H9 (cell line): ENCODE data around the gene LRTM2. TPM values are rescaled to one million over a fixed set of nuclear protein-coding genes. Genes with fewer than 3 reads are reported as not detected.
A peak's percentile ranks its signal among the peaks of the same experiment; 100 is the strongest.

Source experiments
- DNase-seq: peaks from one replicate; pipeline ENCODE4 v3.0.0-alpha.2; 2017
- H2AFZ ChIP-seq: one replicate; pipeline ENCODE4 v1.6.1; 2013; ENCODE audit warnings: mild to moderate bottlenecking, low read length, control low read depth, moderate library complexity
- H2AK5ac ChIP-seq: 2 replicates; pipeline ENCODE4 v1.6.1; 2013; ENCODE audit warnings: low read length, control low read depth, mixed read lengths; ENCODE audit not compliant: insufficient read length
- H2BK120ac ChIP-seq: one replicate; pipeline ENCODE4 v1.6.1; 2013; ENCODE audit warnings: low read depth, mild to moderate bottlenecking, low read length, control low read depth, inconsistent platforms; ENCODE audit not compliant: poor library complexity, severe bottlenecking
- H2BK12ac ChIP-seq: 2 replicates; pipeline ENCODE4 v1.6.1; 2013; ENCODE audit warnings: low read length, control low read depth, mixed read lengths, low read depth; ENCODE audit not compliant: insufficient read length
- H2BK15ac ChIP-seq: 2 replicates; pipeline ENCODE4 v1.6.1; 2013; ENCODE audit warnings: low read depth, low read length, control low read depth
- H2BK20ac ChIP-seq: one replicate; pipeline ENCODE4 v1.6.1; 2013; ENCODE audit warnings: low read depth, mild to moderate bottlenecking, low read length, control low read depth, inconsistent platforms; ENCODE audit not compliant: poor library complexity, severe bottlenecking
- H2BK5ac ChIP-seq: 2 replicates; pipeline ENCODE4 v1.6.1; 2013; ENCODE audit warnings: low read length, control low read depth, mixed read lengths; ENCODE audit not compliant: insufficient read length
- H3K14ac ChIP-seq: 2 replicates; pipeline ENCODE4 v1.6.1; 2013; ENCODE audit warnings: low read length, control low read depth; ENCODE audit not compliant: insufficient read depth
- H3K18ac ChIP-seq: 2 replicates; pipeline ENCODE4 v1.6.1; 2013; ENCODE audit warnings: low read depth, mild to moderate bottlenecking, mixed read lengths, low read length, control low read depth; ENCODE audit not compliant: insufficient read length
- H3K23ac ChIP-seq: 2 replicates; pipeline ENCODE4 v1.6.1; 2013; ENCODE audit warnings: low read length, control low read depth, mixed read lengths, low read depth; ENCODE audit not compliant: insufficient read length
- H3K23me2 ChIP-seq: 2 replicates; pipeline ENCODE4 v1.6.1; 2013; ENCODE audit warnings: low read depth, mild to moderate bottlenecking, mixed read lengths, low read length, control low read depth; ENCODE audit not compliant: insufficient read length, poor library complexity, severe bottlenecking
- H3K27ac ChIP-seq: 2 replicates; pipeline ENCODE4 v1.5.1; 2013; ENCODE audit warnings: low read length, control low read depth, mixed read lengths, low read depth; ENCODE audit not compliant: insufficient read length
- H3K27me3 ChIP-seq: 2 replicates; pipeline ENCODE4 v1.6.1; 2013; ENCODE audit warnings: low read length, control low read depth, inconsistent platforms; ENCODE audit not compliant: insufficient read depth
- H3K4ac ChIP-seq: 2 replicates; pipeline ENCODE4 v1.6.1; 2013; ENCODE audit warnings: low read depth, mild to moderate bottlenecking, control low read depth, inconsistent platforms, low read length, moderate library complexity
- H3K4me1 ChIP-seq: 2 replicates; pipeline ENCODE4 v1.6.1; 2013; ENCODE audit warnings: low read length, control low read depth, inconsistent platforms; ENCODE audit not compliant: insufficient read depth
- H3K4me2 ChIP-seq: 2 replicates; pipeline ENCODE4 v1.6.1; 2013; ENCODE audit warnings: low read length, control low read depth, mixed read lengths; ENCODE audit not compliant: insufficient read length, insufficient read depth
- H3K56ac ChIP-seq: 2 replicates; pipeline ENCODE4 v1.6.1; 2013; ENCODE audit warnings: low read depth, mild to moderate bottlenecking, mixed read lengths, low read length, control low read depth; ENCODE audit not compliant: insufficient read length
- H3K79me1 ChIP-seq: 2 replicates; pipeline ENCODE4 v1.6.1; 2013; ENCODE audit warnings: low read depth, mild to moderate bottlenecking, moderate library complexity, low read length, control low read depth, inconsistent platforms; ENCODE audit not compliant: insufficient read depth, poor library complexity, severe bottlenecking
- H3K79me2 ChIP-seq: 2 replicates; pipeline ENCODE4 v1.6.1; 2013; ENCODE audit warnings: low read length, control low read depth, inconsistent platforms; ENCODE audit not compliant: insufficient read depth
- H3K9ac ChIP-seq: 2 replicates; pipeline ENCODE4 v1.6.1; 2013; ENCODE audit warnings: low read length, control low read depth, mixed read lengths; ENCODE audit not compliant: insufficient read length; ENCODE audit errors: extremely low read depth
- H3K9me3 ChIP-seq: one replicate; pipeline ENCODE4 v1.6.1; 2013; ENCODE audit warnings: low read depth, low read length, inconsistent platforms; ENCODE audit not compliant: control insufficient read depth
- H3T11ph ChIP-seq: one replicate; pipeline ENCODE4 v1.6.1; 2013; ENCODE audit warnings: mild to moderate bottlenecking, low read length, control low read depth, inconsistent platforms
- H4K20me1 ChIP-seq: one replicate; pipeline ENCODE4 v1.6.1; 2013; ENCODE audit not compliant: control insufficient read depth, insufficient read length, insufficient read depth
- H4K5ac ChIP-seq: 2 replicates; pipeline ENCODE4 v1.6.1; 2013; ENCODE audit warnings: low read depth, mild to moderate bottlenecking, mixed read lengths, low read length, control low read depth; ENCODE audit not compliant: insufficient read length
- H4K8ac ChIP-seq: replicated peaks from 2 replicates; pipeline ENCODE4 v1.6.1; 2013; ENCODE audit warnings: low read length, control low read depth, mixed read lengths, low read depth; ENCODE audit not compliant: insufficient read length
- H4K91ac ChIP-seq: 2 replicates; pipeline ENCODE4 v1.6.1; 2013; ENCODE audit warnings: low read depth, mild to moderate bottlenecking, moderate library complexity, mixed read lengths, low read length, control low read depth; ENCODE audit not compliant: insufficient read length
- H3K27ac Mint-ChIP-seq, 3 experiments: 2 replicates in 2 of 3; 3 replicates in 1 of 3; pipeline ENCODE4 v1.8.0; 2020 to 2021; ENCODE audit warnings: mixed read lengths in 3 of 3, mild to moderate bottlenecking in 1 of 3, moderate library complexity in 1 of 3
- H3K27me3 Mint-ChIP-seq: 2 replicates; pipeline ENCODE4 v1.8.0; 2021; ENCODE audit warnings: low read depth, mild to moderate bottlenecking, moderate library complexity, mixed read lengths
- H3K36me3 Mint-ChIP-seq, 3 experiments: 2 replicates in 2 of 3; 3 replicates in 1 of 3; pipeline ENCODE4 v1.8.0; 2020 to 2021; ENCODE audit warnings: low read depth in 3 of 3, mixed read lengths in 3 of 3; ENCODE audit not compliant: insufficient read depth in 1 of 3
- H3K4me1 Mint-ChIP-seq, 2 experiments: 2 replicates each; pipeline ENCODE4 v1.8.0; 2020; ENCODE audit warnings: mixed read lengths in 2 of 2
- H3K4me3 Mint-ChIP-seq, 2 experiments: 2 replicates in 1 of 2; 3 replicates in 1 of 2; pipeline ENCODE4 v1.8.0; 2020 to 2021; ENCODE audit warnings: mild to moderate bottlenecking in 2 of 2, mixed read lengths in 2 of 2, moderate library complexity in 1 of 2
- H3K9me3 Mint-ChIP-seq, 2 experiments: 2 replicates in 1 of 2; 3 replicates in 1 of 2; pipeline ENCODE4 v1.8.0; 2020; ENCODE audit warnings: mild to moderate bottlenecking in 2 of 2, mixed read lengths in 2 of 2, moderate library complexity in 1 of 2
- CTCF ChIP-seq: fragments of 200-600 bp; sonication (generic); conservative IDR thresholded peaks from 3 replicates; pipeline ENCODE4 v1.8.0; 2021; ENCODE audit warnings: antibody characterized with exemption, mild to moderate bottlenecking
- WGBS: extraction: QIAGEN DNeasy Blood & Tissue Kit; methylation state at CpG from one replicate; pipeline ENCODE4 v1.1.7; 2013; ENCODE audit warnings: missing lambda C conversion rate, low lambda C conversion rate, mixed read lengths; ENCODE audit not compliant: insufficient read length; ENCODE audit errors: extremely low coverage; 5-methylcytosine and 5-hydroxymethylcytosine counted together
- total RNA-seq: library from RNA; stranded (reverse); gene quantifications from 2 replicates; pipeline ENCODE4 v1.2.1, GENCODE V29; 2021

The LRTM2 gene
- total RNA-seq, 1 experiment from 2014 or later, result not detected

- Histone ChIP-seq H4K8ac (no peak overlapping the region), H2AK5ac (no peak overlapping the region), H4K91ac (no peak overlapping the region), H4K20me1 (no peaks in the 10 kb centered on the region), H3K14ac (no peak overlapping the region), H3K4me2 (no peak overlapping the region), H3T11ph (no peak overlapping the region), H3K9ac (no peak overlapping the region), H3K4me1 (peaks cover 2% of the 10 kb centered on the region; the same call in 1 of the 2 replicates), H2BK5ac (no peak overlapping the region), H3K9me3 (no peaks in the 10 kb centered on the region), H3K27ac (no peak overlapping the region), H3K79me1 (no peaks in the 10 kb centered on the region), H3K18ac (no peak overlapping the region), H2BK15ac (no peak overlapping the region), H4K5ac (no peak overlapping the region), H2AFZ (no peak overlapping the region), H3K79me2 (no peaks in the 10 kb centered on the region), H3K56ac (no peak overlapping the region), H3K27me3 (no peaks in the 10 kb centered on the region), H3K23me2 (no peaks in the 10 kb centered on the region), H2BK12ac (no peak overlapping the region), H3K4ac (no peak overlapping the region), H3K23ac (no peak overlapping the region), H2BK20ac (no peak overlapping the region), H2BK120ac (no peak overlapping the region)
- WGBS, result no CpG with 5 or more reads among the region's 10 CpGs
- H3K36me3 Mint-ChIP-seq, result no peaks in the 10 kb centered on the region
- no peak for DNase-seq
- peaks cover 24 to 54% of the 10 kb centered on the region in 2 experiments for H3K4me1 Mint-ChIP-seq
- H3K27ac Mint-ChIP-seq, result peak overlapping the region in 1 of 3 experiments; percentile 76; a peak in 2 of 7 replicates
- no peaks in the 10 kb centered on the region; a peak in 1 of 5 replicates for H3K9me3 Mint-ChIP-seq
- TF ChIP-seq CTCF, result no peak
- no peak overlapping the region; a peak in 1 of 5 replicates for H3K4me3 Mint-ChIP-seq
- peaks cover 11% of the 10 kb centered on the region for H3K27me3 Mint-ChIP-seq
These were observed 19.1 kb downstream of the LRTM2 start for GRCh38 chr12:1839464-1839863.
